K562 treated with DMSO at 1 percent for 12 hours (cell line): ENCODE results near the gene ZBTB6. TPM values are rescaled to one million over a fixed set of nuclear protein-coding genes. Genes with fewer than 3 reads are reported as not detected.

ENCODE experiments used
- total RNA-seq: library from RNA; unstranded; fragments of 300-600 nt; gene quantifications from 2 replicates; pipeline ENCODE4 v1.2.3, GENCODE V29; 2022; ENCODE audit not compliant: insufficient read depth

The ZBTB6 gene
- 2.3 and 5.5 TPM in 2 replicates for total RNA-seq

GRCh38 chr9:122912964-122913673 is at the start of gene ZBTB6:
ZBTB6 (minus strand) TSS chr9:122913323; CDS start chr9:122912072, 1,251 bp downstream.

GRCh38 chr9:122940749-122941581 is 27.8 kb upstream of the ZBTB6 start, which contains the start of gene RABGAP1:
RABGAP1 (plus strand) TSS chr9:122941020; CDS start chr9:122957060, 16,040 bp downstream.

GRCh38 chr9:122931226-122932121 is 18.4 kb upstream of the ZBTB6 start, which contains the start of gene ZBTB26:
ZBTB26 (minus strand) TSS chr9:122931512; CDS start chr9:122919934, 11,578 bp downstream.

GRCh38 chr9:122904823-122905710 is 8.1 kb downstream of the ZBTB6 start, which contains the start of gene RC3H2:
RC3H2 (minus strand) TSS chr9:122905359; CDS start chr9:122897509, 7,850 bp downstream.

Other genes with a start within 250 kb of the ZBTB6 start
- not detected in 2 replicates for gene OR1L3, start 238.2 kb downstream of the ZBTB6 start, total RNA-seq
- not detected in 2 replicates for gene OR1L4, start 189.3 kb downstream of the ZBTB6 start, total RNA-seq
- gene OR1L6, start 171.0 kb downstream of the ZBTB6 start, total RNA-seq, result not detected in 2 replicates
- gene OR5C1, start 124.4 kb downstream of the ZBTB6 start, total RNA-seq, result not detected in 2 replicates
- not detected in 2 replicates for gene OR1K1, start 113.2 kb downstream of the ZBTB6 start, total RNA-seq
- 7.0 and 17.6 TPM in 2 replicates for gene PDCL, start 84.7 kb downstream of the ZBTB6 start, total RNA-seq
- gene RC3H2, start 8.0 kb downstream of the ZBTB6 start, total RNA-seq, result 2.9 and 18.2 TPM in 2 replicates
- gene ZBTB26, start 18.2 kb upstream of the ZBTB6 start, total RNA-seq, result 1.5 and 6.0 TPM in 2 replicates
- 3.9 and 20.0 TPM in 2 replicates for gene RABGAP1, start 27.7 kb upstream of the ZBTB6 start, total RNA-seq
- gene GPR21, start 120.3 kb upstream of the ZBTB6 start, total RNA-seq, result not detected in 2 replicates